HG02885 (cell line): ENCODE data around the gene BMP6.
"Not testable (repeated sequence)": the region's sequence is repeated elsewhere in the genome, so short reads cannot be mapped to it uniquely, and the experiment has no call there.

ENCODE experiments used
- ATAC-seq: cut with Tn5 transposase; IDR thresholded peaks from one replicate; pipeline ENCODE4 v1.9.1; 2021; ENCODE audit warnings: mild to moderate bottlenecking; ENCODE audit not compliant: unreplicated experiment, poor library complexity

BMP6 gene

GRCh38 chr6:7879579-7879978 is 153.7 kb downstream of the BMP6 start:
- ATAC-seq, result no peak

GRCh38 chr6:7879980-7880717 is 154.2 kb downstream of the BMP6 start:
- no peak for ATAC-seq

GRCh38 chr6:7880718-7881107 is 154.8 kb downstream of the BMP6 start:
- ATAC-seq, result no peak

GRCh38 chr6:7881765-7882500 is 156.0 kb downstream of the BMP6 start:
- no peak for ATAC-seq

- ATAC-seq, result no peak
Observed at GRCh38 chr6:7882505-7883257, 156.8 kb downstream of the BMP6 start.

GRCh38 chr6:7883381-7883780 is 157.5 kb downstream of the BMP6 start:
- ATAC-seq, result no peak

- no peak for ATAC-seq
Observed at GRCh38 chr6:7886132-7886531, 160.2 kb downstream of the BMP6 start.

- ATAC-seq, result no peak
Observed at GRCh38 chr6:7887278-7887991, 161.5 kb downstream of the BMP6 start.

GRCh38 chr6:7888587-7889357 is 162.9 kb downstream of the BMP6 start:
- ATAC-seq, result no peak

GRCh38 chr6:7891078-7891872 is 165.4 kb downstream of the BMP6 start:
- no peak for ATAC-seq

GRCh38 chr6:7892367-7892766 is 166.5 kb downstream of the BMP6 start:
- not testable (repeated sequence) for ATAC-seq

GRCh38 chr6:7893342-7893741 is 167.4 kb downstream of the BMP6 start:
- ATAC-seq, result no peak

- no peak for ATAC-seq
Observed at GRCh38 chr6:7894262-7895124, 168.6 kb downstream of the BMP6 start.

- ATAC-seq, result no peak
Observed at GRCh38 chr6:7895125-7895423, 169.2 kb downstream of the BMP6 start.

- no peak for ATAC-seq
Observed at GRCh38 chr6:7896465-7896987, 170.6 kb downstream of the BMP6 start.

GRCh38 chr6:7897461-7898192 is 171.7 kb downstream of the BMP6 start:
- peak; percentile 68 for ATAC-seq

GRCh38 chr6:7898193-7898586 is 172.3 kb downstream of the BMP6 start:
- peak; percentile 4 for ATAC-seq
